ENCODE measurements around the gene ETNK2. TPM values are rescaled to one million over a fixed set of nuclear protein-coding genes. Genes with fewer than 3 reads are reported as not detected.
A peak's percentile ranks its signal among the peaks of the same experiment; 100 is the strongest.

ETNK2 gene
- total and polyA plus RNA-seq, 2 of the 8 experiments (the other 6 are each of a cell fraction or from before 2014, with no cell fraction given) = 20.1 to 26.7 TPM

GRCh38 chr1:204146965-204147364, 4.9 kb downstream of the ETNK2 start:
- H2BK15ac ChIP-seq (ENCODE audit: low read length) = peak overlapping the region; percentile 53; the same call in 1 of the 2 replicates
- H2BK20ac ChIP-seq (ENCODE audit: low read length) = 0 out of 2 replicates have a peak overlapping the region, but pooled peaks have one; percentile 44
- H3K9ac ChIP-seq (replicated peaks in 1 of 4; ENCODE audit: extremely low read depth in 1 of 4, low read depth in 3 of 4, low read length in 3 of 4) = no peak overlapping the region
- H3K27me3 ChIP-seq (replicated peaks in 1 of 4; ENCODE audit: control insufficient read depth in 3 of 4, extremely low read depth in 1 of 4, insufficient read depth in 3 of 4, low read length in 3 of 4) = peaks cover 0 to 11% (median 9%) of the 10 kb centered on the region in 4 experiments; a peak in 4 of 7 replicates
- H4K91ac ChIP-seq (replicated peaks; ENCODE audit: insufficient read length, low read length) = peak overlapping the region; percentile 31
- ChIA-PET POLR2A (ENCODE audit: partially characterized antibody) (interaction anchor here (0.9 to 6.5 kb wide), 4 partner anchors 10 to 151 kb away, joined by 3 to 35 read pairs (median 4); partner anchors contain the start of gene GOLT1A), CTCF (ENCODE audit: partially characterized antibody) (interaction anchor here (0.9 to 1.1 kb wide), 2 partner anchors 11 to 19 kb away, joined by 3 read pairs; no protein-coding TSS in a partner anchor)
- no peaks in the 10 kb centered on the region for H3K9me3 ChIP-seq (ENCODE audit: insufficient read depth in 2 of 2, low read depth in 1 of 2, low read length in 1 of 2)
- no peaks in the 10 kb centered on the region for H3K36me3 ChIP-seq (ENCODE audit: control insufficient read depth in 2 of 4, insufficient read depth in 4 of 4, low read length in 3 of 4)
- no peaks in the 10 kb centered on the region for H3K79me2 ChIP-seq (ENCODE audit: control insufficient read depth in 1 of 2, insufficient read depth in 2 of 2, low read length in 2 of 2)
- peak overlapping the region; percentile 6; the same call in 1 of the 2 replicates for H3K27ac ChIP-seq (ENCODE audit: low read depth, low read length)
- no peak overlapping the region for H3K23ac ChIP-seq (ENCODE audit: insufficient read length)
- DNase-seq (ENCODE audit: low read depth in 1 of 2, low spot score in 2 of 2) (no peak), FAIRE-seq (no peak)
- peak overlapping the region; percentile 52 to 53 for H3K4me2 ChIP-seq (ENCODE audit: insufficient read depth in 1 of 2, low read depth in 2 of 2, low read length in 2 of 2)
- no peak overlapping the region for H4K8ac ChIP-seq (ENCODE audit: extremely low read depth, insufficient read depth, low read length)
- peak overlapping the region; percentile 71; the same call in 1 of the 2 replicates for H3K18ac ChIP-seq (ENCODE audit: extremely low read depth, low read length)
- H3K14ac ChIP-seq (ENCODE audit: insufficient read length) = no peak overlapping the region
- no peak overlapping the region for H2BK120ac ChIP-seq (replicated peaks; ENCODE audit: low read depth, low read length)
- peak overlapping the region; percentile 84; the same call in 1 of the 2 replicates for H2BK12ac ChIP-seq (ENCODE audit: low read depth, low read length)
- H2BK5ac ChIP-seq (ENCODE audit: low read depth, low read length) = peak overlapping the region; percentile 37; the same call in 1 of the 2 replicates
- no peak overlapping the region for H4K5ac ChIP-seq (ENCODE audit: insufficient read length, low read depth, low read length)
- H3K23me2 ChIP-seq (ENCODE audit: low read depth, low read length) = peaks cover 7% of the 10 kb centered on the region; the same call in 1 of the 2 replicates
- H4K20me1 ChIP-seq (replicated peaks in 1 of 2; ENCODE audit: control insufficient read depth in 1 of 2, insufficient read depth in 2 of 2, low read length in 2 of 2) = no peaks in the 10 kb centered on the region
- H3K4ac ChIP-seq (replicated peaks; ENCODE audit: insufficient read length, low read depth, low read length) = no peak overlapping the region
- no peak overlapping the region for H3K56ac ChIP-seq (replicated peaks; ENCODE audit: insufficient read length, low read depth, low read length)
- no peak overlapping the region for H2AFZ ChIP-seq (ENCODE audit: low read length)
- peak overlapping the region in 2 of 4 experiments; percentile 17 to 30; a peak in 3 of 8 replicates for H3K4me3 ChIP-seq (ENCODE audit: extremely low read depth in 1 of 4, insufficient read depth in 2 of 4, low read depth in 3 of 4, low read length in 4 of 4)
- WGBS, 2 experiments (ENCODE audit: extremely low coverage in 1 of 2, insufficient coverage in 1 of 2, insufficient read length in 1 of 2, insufficient replicate concordance in 2 of 2, low coverage in 1 of 2, low lambda C conversion rate in 2 of 2, missing lambda C conversion rate in 1 of 2) = 80% methylated on average over 7 of the region's 7 CpGs; no CpG with 5 or more reads in 1 of the 2 experiments
- H3K79me1 ChIP-seq (ENCODE audit: low read depth, low read length) = peaks cover 2% of the 10 kb centered on the region; the same call in 1 of the 2 replicates
- H3K4me1 ChIP-seq (replicated peaks in 1 of 4; ENCODE audit: control insufficient read depth in 3 of 4, insufficient read depth in 4 of 4, low read length in 3 of 4) = peaks cover 3 to 39% (median 25%) of the 10 kb centered on the region in 4 experiments
- H2AK5ac ChIP-seq (ENCODE audit: low read depth, low read length) = no peak overlapping the region; the same call in 1 of the 2 replicates
